NCI-H187 treated with DMSO at 0.1 percent for 48 hours (cell line): ENCODE results near the gene ARMH3.
"Not testable (repeated sequence)": the region's sequence is repeated elsewhere in the genome, so short reads cannot be mapped to it uniquely, and the experiment has no call there.

Experiments used
- DNase-seq: peaks from one replicate; lab custom pipeline; 2025; lab: John Stamatoyannopoulos, UW

ARMH3 gene

GRCh38 chr10:101980677-101981076 is 75.3 kb downstream of the ARMH3 start:
- DNase-seq, result not testable (repeated sequence)

- DNase-seq, result no peak
Measured at GRCh38 chr10:101974091-101974971, 81.6 kb downstream of the ARMH3 start.

GRCh38 chr10:101972761-101973160 is 83.2 kb downstream of the ARMH3 start:
- no peak for DNase-seq

GRCh38 chr10:101969412-101969922 is 86.5 kb downstream of the ARMH3 start:
- DNase-seq, result no peak

GRCh38 chr10:101968940-101969321 is 87.0 kb downstream of the ARMH3 start:
- DNase-seq, result no peak

- DNase-seq, result no peak
Measured at GRCh38 chr10:101968286-101968939, 87.6 kb downstream of the ARMH3 start.

GRCh38 chr10:101967713-101968112 is 88.3 kb downstream of the ARMH3 start:
- DNase-seq, result no peak

- no peak for DNase-seq
Measured at GRCh38 chr10:101967119-101967518, 88.9 kb downstream of the ARMH3 start.

GRCh38 chr10:101965075-101965765 is 90.8 kb downstream of the ARMH3 start:
- DNase-seq, result no peak

- DNase-seq, result no peak
Measured at GRCh38 chr10:101961591-101962498, 94.1 kb downstream of the ARMH3 start.

- no peak for DNase-seq
Measured at GRCh38 chr10:101960879-101961395, 95.0 kb downstream of the ARMH3 start.

GRCh38 chr10:101959346-101959916 is 96.5 kb downstream of the ARMH3 start:
- DNase-seq, result no peak

GRCh38 chr10:101958691-101959090 is 97.3 kb downstream of the ARMH3 start:
- DNase-seq, result no peak

GRCh38 chr10:101956898-101957297 is 99.1 kb downstream of the ARMH3 start:
- no peak for DNase-seq

GRCh38 chr10:101956117-101956516 is 99.9 kb downstream of the ARMH3 start:
- DNase-seq, result no peak

GRCh38 chr10:101952191-101952590 is 103.8 kb downstream of the ARMH3 start:
- DNase-seq, result no peak

GRCh38 chr10:101950213-101950612 is 105.8 kb downstream of the ARMH3 start:
- no peak for DNase-seq

GRCh38 chr10:101941871-101942270 is 114.1 kb downstream of the ARMH3 start:
- DNase-seq, result no peak

- DNase-seq, result no peak
Measured at GRCh38 chr10:101940916-101941315, 115.1 kb downstream of the ARMH3 start.

- no peak for DNase-seq
Measured at GRCh38 chr10:101939729-101940128, 116.2 kb downstream of the ARMH3 start.
